GM10847 (cell line): Measurements from ENCODE around the gene CYLD.

Experiments used
- POLR2A ChIP-seq: IDR thresholded peaks from 2 replicates; pipeline ENCODE4 v1.6.1; 2011; ENCODE audit not compliant: insufficient read length; ENCODE audit errors: extremely low read depth

CYLD gene

DNA sequence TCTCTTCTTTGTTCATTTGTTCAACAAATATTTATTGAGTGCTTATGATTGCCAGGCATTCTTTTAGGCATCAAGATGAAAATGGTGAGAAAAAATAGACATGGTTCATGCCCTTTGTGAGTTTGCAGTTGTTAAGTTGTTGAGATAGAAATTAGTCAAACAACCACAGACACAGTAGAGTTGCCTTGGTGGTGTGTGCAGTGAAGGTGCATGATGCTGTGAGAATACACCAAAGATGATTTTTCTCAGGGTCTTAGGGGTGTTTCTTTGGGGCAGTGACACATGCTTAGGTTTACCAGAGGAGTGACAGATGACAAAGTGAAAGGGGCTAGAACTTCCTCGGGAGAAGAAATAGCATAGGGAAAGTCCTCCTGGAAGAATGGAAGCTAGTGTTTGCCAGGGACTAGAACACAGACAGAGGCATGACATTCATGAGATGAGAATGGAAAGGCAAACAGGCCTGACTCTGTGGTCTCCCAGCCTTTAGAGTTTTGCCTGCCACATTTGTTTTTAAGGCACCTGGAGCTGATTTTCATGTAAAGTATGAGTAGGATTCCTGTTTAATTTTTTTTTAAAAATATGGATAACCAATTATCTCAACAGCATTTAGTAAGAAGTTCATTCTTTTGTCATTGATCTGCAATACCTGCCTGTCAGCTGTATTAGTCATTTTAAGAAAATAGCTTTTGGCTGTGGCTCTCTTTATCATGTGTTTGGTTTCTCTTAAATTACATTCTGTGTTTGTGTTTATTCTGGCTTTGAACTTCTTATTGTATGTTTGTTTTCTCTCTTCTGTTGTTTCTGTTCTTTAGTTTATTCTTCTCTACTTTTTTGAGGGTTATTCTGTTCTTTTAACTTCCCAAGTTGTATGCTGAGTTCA is 36.6 kb downstream of the CYLD start:
- TF ChIP-seq POLR2A = no peak

DNA sequence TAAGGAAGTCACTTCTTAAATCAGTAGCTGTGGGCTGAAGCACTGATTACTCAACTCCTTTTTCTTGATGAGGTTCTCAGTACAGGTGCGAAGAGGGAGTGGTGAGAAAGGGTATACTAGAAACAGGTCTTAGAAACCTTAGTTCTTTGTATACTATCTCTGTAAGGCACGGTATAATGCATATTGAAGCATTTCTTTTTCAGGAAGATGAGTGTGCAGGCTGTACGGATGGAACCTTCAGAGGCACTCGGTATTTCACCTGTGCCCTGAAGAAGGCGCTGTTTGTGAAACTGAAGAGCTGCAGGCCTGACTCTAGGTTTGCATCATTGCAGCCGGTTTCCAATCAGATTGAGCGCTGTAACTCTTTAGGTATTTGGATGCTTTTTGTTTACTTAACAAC is 39.2 kb downstream of the CYLD start:
- TF ChIP-seq POLR2A = no peak

DNA sequence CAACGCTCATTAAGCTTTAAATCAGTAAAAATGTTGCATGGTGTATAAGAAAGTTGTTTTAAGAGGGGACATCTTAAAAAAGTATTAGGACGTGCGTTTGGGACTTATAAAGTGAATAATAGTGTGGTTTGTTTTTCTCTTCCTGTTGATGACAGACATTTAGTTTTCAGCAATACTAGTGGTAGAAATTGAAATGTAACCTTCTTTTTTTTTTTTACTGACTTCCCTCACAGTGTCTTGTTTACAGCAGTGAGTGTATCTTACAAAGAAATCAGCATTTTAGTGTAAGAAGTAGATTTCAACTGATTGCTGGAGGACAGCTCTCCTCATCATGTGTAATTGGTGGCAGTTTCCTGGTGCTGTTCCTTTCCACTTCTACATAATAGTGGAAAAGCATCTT is 39.6 kb downstream of the CYLD start:
- no peak for TF ChIP-seq POLR2A

DNA sequence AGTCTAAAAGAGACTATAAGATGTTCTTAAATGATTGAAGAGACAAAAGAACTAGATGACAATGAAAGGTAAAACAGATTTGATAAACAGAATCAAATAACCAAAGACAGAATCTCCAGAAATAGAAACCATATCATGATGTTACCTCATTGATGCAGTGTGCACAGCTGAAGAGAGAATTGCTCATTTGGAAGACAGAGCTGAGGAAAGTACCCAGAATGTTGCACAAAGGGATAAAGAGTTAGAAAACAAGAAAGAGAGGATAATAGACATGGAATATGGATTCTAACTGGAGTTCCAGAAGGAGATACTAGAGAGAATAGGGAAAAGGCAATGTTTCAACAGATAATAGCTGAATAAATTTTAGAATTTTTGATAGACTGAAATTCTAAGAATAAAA is 47.9 kb downstream of the CYLD start:
- TF ChIP-seq POLR2A = no peak

DNA sequence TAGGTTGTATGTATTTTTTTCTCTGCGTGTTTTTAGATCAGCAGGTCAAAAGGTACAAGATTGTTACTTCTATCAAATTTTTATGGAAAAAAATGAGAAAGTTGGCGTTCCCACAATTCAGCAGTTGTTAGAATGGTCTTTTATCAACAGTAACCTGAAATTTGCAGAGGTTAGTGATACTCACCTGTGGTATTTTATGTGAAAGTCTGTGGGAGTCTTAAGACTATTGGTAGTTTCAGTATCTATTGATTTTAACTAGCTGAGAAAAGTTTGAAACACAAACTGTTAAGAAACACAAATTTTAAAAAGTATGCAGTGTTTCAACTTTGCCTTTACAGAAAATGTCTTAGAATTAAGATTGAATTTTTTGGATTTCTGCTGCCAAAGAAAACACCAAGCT is 49.6 kb downstream of the CYLD start:
- no peak for TF ChIP-seq POLR2A

DNA sequence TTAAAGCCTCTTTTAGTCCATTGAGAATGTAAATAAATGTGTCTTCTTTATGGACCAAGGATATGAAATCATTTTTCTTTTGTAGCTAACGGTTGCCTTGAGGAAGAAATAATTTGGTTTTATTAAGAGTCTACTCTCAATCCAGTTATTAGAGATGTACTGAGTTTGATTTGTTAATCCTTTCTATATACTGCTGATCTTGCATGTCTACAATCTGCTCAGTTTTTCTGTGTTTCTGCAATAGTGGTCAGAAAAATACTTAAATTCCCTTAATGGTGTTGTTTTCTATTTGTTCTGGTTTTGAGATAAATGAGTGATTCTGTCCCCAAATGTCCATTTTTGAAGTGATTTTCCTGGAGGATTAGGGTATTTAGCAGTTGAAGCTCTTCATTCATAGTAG is 54.9 kb downstream of the CYLD start:
- no peak for TF ChIP-seq POLR2A

DNA sequence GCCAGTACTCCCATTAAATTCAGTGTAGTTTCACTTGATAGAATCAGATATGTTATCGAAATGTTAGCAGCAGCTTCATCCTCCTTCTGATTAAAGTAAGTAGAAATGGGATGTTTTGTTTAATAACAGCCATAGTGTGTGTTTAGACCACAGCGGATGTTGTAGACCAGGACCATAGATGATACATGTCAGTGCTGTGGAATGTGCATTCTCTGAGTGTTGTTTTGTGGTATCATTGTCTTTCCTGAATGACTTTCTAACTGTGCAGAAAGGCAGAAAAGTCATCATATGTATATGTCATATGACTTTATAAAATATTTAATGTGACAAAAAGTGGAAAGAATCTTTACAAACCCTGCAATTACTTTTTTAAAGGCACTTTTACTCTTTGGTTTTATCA is 55.6 kb downstream of the CYLD start:
- TF ChIP-seq POLR2A = no peak

DNA sequence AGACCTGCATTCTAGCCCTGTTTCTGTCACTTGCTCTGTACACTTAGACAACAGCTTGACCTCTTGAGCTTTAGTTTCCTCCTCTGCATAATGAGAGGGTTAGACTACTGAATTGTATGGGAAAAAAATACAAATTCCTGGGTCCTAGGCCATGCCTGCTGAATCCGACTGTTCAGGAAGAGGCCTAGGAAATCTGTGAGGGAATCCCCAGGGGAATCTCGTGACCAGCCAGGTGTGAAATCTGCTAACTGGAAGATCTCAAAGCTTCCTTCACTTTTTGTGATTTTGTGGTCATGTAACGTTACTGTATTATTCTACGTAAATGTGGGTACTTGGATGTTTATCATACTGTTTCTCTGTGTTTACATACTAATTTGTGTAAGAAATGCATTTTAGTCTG is 58.2 kb downstream of the CYLD start:
- TF ChIP-seq POLR2A = no peak

DNA sequence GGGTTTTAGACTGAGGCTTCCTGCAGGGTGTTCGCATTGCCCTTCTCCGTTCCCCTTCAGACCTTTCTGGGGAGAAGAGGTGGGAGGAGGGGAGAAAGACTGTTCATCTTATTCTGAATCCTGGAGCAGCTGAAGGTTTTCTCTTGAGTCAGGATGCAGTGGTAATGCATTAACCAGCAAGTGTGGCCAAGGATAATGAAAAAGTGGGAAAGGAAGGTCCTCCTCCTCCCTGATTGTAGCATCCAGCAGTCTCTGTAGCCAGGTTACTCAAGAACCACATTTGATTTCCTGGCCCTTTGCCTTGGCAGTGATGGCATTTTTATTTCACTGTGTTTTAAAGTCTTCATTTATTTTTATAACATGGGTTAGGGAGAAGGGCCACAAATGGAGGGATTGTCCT is 59.1 kb downstream of the CYLD start:
- TF ChIP-seq POLR2A = no peak

DNA sequence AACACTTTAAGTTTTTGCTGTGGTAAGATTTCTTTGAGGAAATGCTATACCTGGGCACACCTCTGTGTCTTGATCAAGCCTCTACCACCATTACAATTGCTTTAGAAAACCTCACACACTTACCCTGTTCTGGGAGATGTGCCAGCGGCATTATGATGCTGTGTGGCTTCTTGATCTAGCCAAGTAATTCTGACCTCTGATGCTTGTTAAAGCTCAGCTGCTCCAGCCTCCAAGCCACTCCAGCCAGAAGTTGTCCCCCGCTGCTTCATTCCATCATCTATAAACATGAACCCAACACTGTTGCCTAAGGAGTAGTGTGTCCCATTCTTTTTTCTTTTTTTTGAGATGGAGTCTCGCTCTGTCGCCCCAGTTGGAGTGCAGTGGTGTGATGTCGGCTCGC is 60.1 kb downstream of the CYLD start:
- TF ChIP-seq POLR2A = no peak

DNA sequence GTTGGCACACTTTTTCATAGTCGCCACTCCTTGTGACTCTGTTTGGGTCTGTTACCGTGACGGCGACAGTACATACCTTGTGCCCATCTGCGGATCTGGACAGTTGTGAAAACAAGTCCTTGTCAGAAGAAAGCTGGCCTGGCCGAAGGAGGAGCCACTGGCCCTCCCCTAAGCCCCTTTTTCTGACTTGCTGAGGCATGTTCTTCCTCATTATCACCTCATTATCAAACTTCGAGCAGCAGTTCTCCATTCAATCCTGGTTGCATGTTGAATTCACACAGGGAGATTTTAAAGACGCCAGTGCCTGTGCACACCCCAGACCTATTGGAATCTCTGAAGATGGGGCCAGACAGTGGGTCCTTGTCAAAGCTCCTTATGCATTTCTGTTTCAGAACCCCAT is 61.1 kb downstream of the CYLD start:
- no peak for TF ChIP-seq POLR2A

DNA sequence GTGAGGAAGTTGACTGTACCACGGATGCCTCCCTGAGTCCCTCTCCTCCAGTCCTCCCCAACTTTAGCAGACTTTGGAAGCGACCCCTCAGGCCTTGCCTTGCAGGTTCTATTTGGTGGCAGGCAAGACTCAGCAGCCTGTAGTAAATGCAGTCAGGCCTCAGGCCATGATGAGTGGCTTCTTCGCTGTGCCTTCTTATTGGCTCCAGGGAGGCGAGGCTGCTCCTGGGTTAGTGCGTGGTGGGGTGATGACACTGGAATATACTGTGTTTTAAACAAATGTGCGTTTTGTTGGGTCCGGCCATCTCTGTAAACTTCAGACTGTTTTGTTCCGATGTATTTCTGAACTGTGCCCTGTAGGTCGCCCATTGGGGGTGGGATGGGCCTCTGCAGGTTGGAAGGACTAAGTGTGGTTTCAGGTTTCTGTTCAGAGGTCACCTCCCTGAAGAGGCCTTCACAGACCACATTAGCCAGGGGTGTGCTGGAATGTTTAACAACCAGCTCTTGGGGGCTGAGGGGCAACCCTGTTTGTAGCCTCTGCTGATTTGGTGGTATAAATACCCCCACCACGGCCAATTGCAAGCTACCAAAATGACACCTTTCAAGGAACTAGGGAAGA is 62.5 kb downstream of the CYLD start:
- TF ChIP-seq POLR2A = no peak

DNA sequence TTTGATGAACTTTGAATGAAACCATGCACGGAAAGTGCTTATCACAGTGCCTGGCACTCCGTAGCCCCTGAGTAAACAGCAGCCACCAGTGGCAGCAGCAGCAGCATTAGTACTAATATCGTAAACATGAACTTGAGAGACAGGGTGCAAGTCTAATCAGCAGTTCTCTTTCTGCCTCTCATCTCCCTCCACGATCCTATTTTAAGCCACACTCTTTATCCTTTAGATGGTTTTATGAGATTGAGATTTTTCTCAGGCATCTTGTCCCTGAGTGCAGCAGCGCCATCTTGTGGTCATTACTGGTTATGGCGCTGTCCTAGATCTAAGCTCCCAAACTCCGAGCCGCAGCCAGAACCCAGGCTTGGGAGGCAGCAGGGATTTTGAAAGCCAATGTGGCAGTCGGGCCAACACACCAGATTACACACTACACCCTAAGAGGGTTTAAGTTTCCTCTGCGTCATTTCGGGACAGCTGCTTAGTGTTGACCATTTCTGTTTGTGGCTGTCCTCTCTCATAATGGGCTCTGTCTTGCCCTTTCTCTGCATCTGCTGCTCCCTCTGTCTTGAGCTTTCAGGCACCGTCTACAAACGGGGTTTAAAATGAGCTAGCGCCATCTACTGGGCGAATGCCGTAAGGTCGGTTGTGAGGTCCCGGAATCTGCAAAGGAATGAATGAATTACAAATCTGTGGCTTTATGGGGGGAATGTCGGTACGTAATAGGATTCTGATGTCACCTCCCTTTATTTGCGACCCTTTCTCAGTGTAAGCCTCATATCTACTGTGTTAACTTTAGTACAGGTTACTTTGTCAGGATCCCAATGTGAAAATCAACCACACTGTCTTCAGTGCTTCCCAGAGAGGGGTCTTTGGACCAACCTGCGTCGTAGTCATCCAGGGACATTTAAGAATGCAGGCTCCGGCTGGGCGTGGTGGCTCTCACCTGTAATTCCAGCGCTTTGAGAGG is 64.5 kb downstream of the CYLD start:
- TF ChIP-seq POLR2A = no peak

DNA sequence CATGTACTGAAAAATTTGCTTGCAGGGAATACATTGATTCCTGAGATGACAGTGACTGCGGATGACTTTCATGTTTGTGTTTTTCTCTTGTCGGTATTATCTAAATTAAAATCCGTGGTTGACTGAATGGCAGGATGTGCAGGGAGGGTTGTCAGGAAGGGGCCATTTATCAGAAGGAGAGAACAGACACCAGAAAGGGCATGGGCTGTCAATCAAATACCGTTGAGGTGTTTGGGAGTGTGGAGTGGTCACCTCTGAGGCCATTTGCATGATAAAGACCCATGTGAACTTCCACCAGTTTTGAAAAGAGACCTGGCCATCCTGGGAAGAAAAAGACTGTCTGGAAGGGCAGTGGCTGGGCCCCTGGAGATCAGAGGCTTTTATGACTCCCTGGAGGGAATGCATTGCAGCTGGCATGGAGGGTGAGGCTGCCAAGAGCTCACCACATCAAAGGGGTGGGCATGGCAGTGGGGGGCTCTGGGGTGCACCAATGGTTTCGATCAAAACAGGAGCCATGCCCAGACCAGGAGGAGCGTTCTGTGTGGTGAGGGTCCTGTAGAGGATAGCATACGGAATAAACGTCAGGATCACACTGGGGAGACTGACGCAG is 67.1 kb downstream of the CYLD start:
- no peak for TF ChIP-seq POLR2A

DNA sequence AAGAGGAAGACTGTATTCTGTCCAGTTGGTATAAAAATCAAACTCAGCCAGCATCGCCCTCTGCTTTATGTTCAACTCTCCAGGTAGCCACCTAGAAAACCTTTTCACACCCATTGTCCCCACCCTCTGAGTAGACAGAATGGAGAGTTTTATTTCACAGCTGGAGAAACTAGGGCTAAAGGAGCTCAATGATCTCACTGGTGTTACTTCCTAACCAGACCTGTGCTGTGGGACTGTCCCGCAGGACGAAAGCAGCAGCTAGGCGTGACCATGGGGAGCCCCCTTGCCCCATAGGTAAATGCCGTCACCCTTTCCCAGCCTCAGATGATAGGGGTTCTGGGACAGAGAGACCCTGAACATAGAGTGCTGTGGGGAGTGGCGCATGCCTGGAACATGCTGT is 67.7 kb downstream of the CYLD start:
- TF ChIP-seq POLR2A = no peak
